Adipose tissue (tissue), 3 donors: ENCODE data around the gene DYNLT2. TPM values are rescaled to one million over a fixed set of nuclear protein-coding genes. Genes with fewer than 3 reads are reported as not detected.
A peak's percentile ranks its signal among the peaks of the same experiment; 100 is the strongest.

Source experiments
- H3K27ac ChIP-seq: one replicate; pipeline ENCODE4 v1.5.1; 2013; ENCODE audit warnings: low read depth, low read length
- WGBS, 3 donors: extraction: QIAGEN DNeasy Blood & Tissue Kit; methylation state at CpG; one replicate each; pipeline ENCODE4 v1.1.7; 2013; 5-methylcytosine and 5-hydroxymethylcytosine counted together
- polyA plus RNA-seq, 3 donors: library from polyadenylated mRNA; stranded (reverse); fragments of 200-250 nt; gene quantifications; one replicate each; pipeline ENCODE4 v1.2.3, GENCODE V29; 2013
- donor health status: healthy with polysubstance abuse.
- donor health status: Bipolar disorder and iron deficiency.
- donor health status: healthy.

Gene DYNLT2
- 1 to 10 TPM in 1 of 3 donors, under 1 TPM in 2; 0.70 to 1.3 (median 0.76) TPM for polyA plus RNA-seq

DNA sequence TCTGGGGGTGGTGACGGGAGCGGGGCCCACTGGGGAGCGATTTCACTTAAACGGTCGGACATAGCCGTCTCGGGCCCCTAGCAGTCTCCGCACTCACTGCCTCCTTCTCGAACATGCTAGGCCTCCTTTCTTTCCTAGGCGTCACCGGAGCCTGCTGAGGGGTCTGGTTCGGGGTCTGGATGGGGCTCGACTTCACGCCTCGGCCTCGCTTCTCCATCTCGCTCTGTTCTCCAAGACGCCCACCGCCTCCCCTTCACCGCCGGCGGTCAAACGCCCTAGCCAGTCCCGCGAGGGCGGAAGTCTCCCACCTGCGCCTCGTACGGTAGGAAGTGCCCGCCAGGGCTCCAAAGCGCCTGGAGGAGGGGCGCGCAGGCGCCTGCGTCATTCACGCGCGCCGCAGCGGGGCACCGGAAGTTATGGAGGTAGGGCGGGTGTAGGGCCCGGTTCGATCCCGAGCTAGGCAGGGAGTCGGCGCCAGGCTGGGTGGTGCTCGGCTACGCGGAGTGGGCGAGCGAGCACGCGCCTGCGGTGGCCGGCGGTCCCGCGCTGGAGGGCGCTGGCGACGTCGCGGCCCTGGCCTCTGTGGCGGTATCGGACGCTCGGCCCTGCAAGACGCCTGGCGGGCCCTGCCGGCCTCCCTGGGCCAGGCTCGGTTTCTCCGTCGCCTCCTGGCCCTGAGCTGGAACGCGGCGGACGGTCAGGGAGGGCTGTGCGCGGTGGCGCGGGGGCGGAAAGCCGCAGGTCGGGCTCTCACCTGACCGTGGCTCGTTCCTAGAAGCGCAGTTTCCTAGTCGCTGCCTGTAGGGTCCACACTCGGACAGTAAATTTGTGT lies at the start of gene DYNLT2, which contains the start of gene ERMARD:
Gene DYNLT2 (minus strand): TSS at position 331 of the 832 bp plus-strand sequence. CDS start 114 bp downstream, at position 217.
Gene ERMARD (plus strand): TSS at position 381 of the 832 bp plus-strand sequence. CDS start 36 bp downstream, at position 417.
- H3K27ac ChIP-seq = peak within 1 kb of the TSS; percentile 66
- 0 to 1% (median 0%) methylated on average over 90 of the region's 90 CpGs for WGBS, 3 donors

- 49 to 63% (median 63%) methylated on average over 13 of the region's 13 CpGs for WGBS, 3 donors
- no peak overlapping the region for H3K27ac ChIP-seq
These were observed 49.5 kb upstream of the DYNLT2 start for GRCh38 chr6:169800668-169801395.

- WGBS, 3 donors = 46 to 50% (median 47%) methylated on average over 9 of the region's 9 CpGs
- H3K27ac ChIP-seq = no peak overlapping the region
These were observed 48.8 kb upstream of the DYNLT2 start for GRCh38 chr6:169800116-169800667.

GRCh38 chr6:169799474-169799926 lies 48.1 kb upstream of the DYNLT2 start:
- no peak overlapping the region for H3K27ac ChIP-seq
- 63 to 77% (median 73%) methylated on average over 7 of the region's 7 CpGs for WGBS, 3 donors

DNA sequence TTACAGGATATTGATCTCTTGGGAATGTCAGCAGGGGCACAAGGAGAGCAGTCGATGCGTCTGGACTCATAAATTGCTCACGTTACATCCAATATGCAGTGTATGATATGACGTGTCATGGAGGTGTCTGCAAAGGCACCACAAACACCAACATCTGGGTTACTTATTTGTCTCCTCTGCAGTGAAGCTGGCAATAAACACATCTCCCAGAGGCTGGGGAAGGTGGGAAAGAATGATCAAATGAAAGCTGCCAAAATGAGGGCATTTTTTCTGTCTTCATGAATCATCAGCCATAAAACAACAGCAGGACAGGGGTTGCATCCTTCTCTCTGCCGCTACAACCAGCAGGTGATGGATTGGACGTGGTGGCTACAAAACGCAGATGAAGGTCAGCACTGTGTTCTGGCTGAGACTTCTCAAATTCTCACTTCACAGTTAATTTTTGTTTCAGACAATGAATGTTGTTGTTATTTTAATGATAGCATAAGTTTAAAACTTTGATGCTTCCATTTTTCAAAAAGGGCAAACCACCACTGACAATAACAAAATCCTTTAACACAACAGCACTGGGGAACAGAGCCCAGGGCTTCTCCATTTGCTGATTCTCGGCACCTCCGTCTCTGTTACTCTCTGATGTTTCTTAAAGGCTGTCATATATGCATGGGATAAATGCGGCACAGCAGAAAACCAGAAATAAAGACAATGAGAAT lies 47.5 kb upstream of the DYNLT2 start:
- 74 to 88% (median 82%) methylated on average over 10 of the region's 10 CpGs for WGBS, 3 donors
- H3K27ac ChIP-seq = no peak overlapping the region

DNA sequence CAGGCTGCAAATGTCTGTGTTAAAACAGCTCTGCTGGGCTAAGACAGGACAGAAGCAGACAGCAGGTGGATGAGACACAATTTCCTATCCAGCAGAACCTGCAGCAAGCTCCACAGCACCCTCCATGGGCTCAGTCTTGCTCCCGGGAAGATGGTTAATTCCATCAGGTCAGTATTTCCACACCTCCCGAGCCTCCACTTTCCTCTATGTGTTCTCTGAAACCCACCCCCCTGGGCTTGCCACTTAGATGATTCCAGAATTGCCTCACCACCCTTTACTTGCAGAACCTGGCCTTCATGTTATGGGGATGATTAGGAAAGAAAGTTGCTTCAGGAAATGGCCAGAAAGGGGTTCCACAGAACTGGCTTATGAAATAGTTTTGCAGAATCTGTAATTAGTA lies 43.8 kb upstream of the DYNLT2 start:
- WGBS, 3 donors = 41 to 83% (median 64%) methylated on average over 2 of the region's 2 CpGs

GRCh38 chr6:169794317-169795055 lies 43.1 kb upstream of the DYNLT2 start:
- 34 to 79% (median 76%) methylated on average over 13 of the region's 13 CpGs for whole genome bisulfite sequencing, 3 donors
- no peak overlapping the region for H3K27ac ChIP-seq

More for the DNA sequence above, 43.8 kb upstream of the DYNLT2 start:
- no peak overlapping the region for H3K27ac ChIP-seq

GRCh38 chr6:169793408-169793807 lies 42.0 kb upstream of the DYNLT2 start:
- 75 to 85% (median 83%) methylated on average over 10 of the region's 10 CpGs for WGBS, 3 donors
- no peak overlapping the region for H3K27ac ChIP-seq

- H3K27ac ChIP-seq = no peak overlapping the region
- 89 to 90% (median 90%) methylated on average over 21 of the region's 21 CpGs for WGBS, 3 donors
These were observed 41.1 kb upstream of the DYNLT2 start for GRCh38 chr6:169792306-169793015.

GRCh38 chr6:169791721-169792131 lies 40.4 kb upstream of the DYNLT2 start:
- no peak overlapping the region for H3K27ac ChIP-seq
- 71 to 78% (median 71%) methylated on average over 6 of the region's 6 CpGs for WGBS, 3 donors

DNA sequence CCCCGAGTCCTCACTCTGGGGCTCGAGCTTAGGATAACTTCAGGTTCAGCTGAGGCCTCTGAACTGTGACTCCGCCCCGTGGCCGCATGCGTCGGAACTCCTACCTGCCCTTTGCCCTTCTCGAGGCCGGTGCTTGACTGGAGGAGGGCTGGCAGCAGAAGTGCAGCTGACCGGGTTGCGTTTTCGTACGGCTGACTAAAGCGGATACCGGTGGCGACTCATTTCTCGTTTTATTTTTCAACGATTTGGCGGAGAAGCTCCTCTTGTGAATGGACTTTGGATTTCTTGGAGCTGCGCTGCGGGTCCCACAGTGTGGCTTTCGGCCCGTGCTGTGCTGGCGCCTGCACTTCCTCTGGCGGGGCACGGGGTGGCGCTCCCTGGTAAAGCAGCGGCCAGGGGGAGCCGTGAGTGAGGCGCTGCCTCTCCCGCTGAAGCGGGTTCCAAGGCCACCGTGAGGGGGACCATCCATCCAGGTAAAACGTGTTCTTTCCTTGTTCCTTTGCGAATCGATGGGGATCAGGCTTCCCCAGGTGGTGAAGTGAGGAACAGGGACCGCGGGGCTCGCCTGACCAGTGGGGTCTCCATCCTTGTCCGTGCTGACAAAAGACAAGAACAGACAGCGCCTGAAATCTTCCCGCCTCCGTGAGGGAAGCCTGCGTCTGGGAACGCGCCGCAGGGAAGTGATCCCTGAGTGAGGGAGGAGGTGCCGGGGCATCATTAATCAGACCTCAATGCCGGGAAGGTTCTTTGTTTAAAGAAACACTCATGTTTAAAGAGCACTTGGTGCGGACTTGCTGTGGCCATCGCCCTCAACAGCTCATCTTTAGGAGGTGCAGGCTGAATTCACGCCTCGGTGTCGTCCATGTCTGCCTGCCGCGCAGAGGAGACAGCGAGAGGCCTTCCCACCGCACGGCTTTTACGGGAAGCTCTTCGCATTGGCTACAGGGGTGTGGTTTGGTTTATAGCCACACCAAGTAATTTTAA lies 38.9 kb upstream of the DYNLT2 start:
- no peak overlapping the region for H3K27ac ChIP-seq
- WGBS, 3 donors = 1 to 3% (median 1%) methylated on average over 61 of the region's 61 CpGs

DNA sequence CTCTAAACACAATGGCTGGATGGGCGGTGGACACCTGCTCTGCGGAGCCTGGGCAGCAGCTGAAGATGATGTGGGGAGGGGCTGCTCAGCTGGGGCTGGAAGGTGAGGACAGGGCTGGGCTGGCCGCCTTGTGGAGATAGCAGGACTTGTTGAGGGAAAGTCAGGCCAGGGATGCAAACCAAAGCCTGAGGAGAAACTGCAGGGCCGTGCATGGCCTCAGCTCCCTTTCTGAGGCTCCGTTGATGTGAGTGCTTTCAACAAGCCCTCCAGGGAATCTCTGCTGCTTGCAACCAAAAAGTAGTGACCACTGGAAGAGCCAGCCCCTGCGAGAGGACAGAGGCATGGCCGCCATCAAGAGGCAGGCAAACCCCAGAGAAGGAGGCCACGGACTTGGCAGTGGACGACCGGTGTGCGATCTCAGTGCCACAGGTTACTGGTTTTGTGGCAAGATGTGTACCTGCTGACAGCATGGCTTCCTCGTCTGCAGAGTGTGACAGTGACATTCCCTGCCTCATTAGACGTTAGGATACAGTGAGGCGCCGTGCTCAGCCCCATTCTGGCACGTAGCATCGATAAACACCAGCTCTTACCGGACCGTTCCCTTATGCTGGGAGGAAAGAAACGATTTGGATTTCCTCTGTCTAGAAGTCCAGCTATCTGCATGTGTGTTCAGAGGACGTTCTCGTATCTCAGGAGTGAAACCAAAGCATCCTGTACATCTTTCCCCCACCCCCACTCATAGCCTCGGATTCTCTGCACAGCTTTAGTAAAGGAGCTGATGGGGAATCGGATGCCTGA lies 38.0 kb upstream of the DYNLT2 start:
- H3K27ac ChIP-seq = no peak overlapping the region
- 61 to 63% (median 63%) methylated on average over 24 of the region's 24 CpGs for WGBS, 3 donors

DNA sequence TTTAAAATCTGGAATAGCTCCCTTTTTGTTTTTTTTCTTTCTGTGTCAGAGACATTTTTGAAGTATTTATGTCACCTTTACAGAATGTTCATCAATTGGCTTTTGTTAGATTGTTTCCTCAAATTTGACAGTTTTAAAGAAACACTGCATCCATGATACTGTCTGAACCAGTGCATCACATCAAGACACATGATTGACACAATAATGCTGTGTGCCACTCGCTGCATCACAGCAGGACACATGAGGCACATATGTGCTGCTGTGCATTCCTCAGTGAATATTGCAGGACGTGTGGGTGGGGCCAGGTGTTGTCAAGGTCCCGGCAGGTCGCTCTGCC lies 37.4 kb upstream of the DYNLT2 start:
- no peak overlapping the region for H3K27ac ChIP-seq
- 62 to 81% (median 81%) methylated on average over 4 of the region's 4 CpGs for WGBS, 3 donors

- 72 to 79% (median 73%) methylated on average over 7 of the region's 7 CpGs for WGBS, 3 donors
- no peak overlapping the region for H3K27ac ChIP-seq
These were observed 36.4 kb upstream of the DYNLT2 start for GRCh38 chr6:169787797-169788196.

DNA sequence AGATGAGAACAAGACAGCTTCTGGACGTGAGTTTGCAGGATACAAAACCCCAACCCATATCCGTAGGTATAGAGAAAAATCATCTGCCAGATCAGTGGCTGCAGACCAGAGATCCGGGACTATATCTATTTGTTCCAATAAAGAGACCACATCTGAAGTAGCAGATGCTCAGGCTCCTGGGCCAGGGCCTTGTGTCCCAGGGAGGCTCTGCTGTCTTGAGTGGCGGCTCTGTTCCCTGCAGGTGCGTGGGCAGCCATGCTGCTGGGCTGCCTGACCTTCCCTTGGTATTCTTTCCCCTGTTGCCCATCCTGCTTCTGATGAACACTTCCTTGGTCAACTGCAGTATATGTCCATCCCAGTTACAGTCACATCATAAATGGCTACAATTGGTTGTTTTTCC lies 35.0 kb upstream of the DYNLT2 start:
- H3K27ac ChIP-seq = no peak overlapping the region
- WGBS, 3 donors = 69 to 83% (median 70%) methylated on average over 5 of the region's 5 CpGs
